GM18951 (cell line): ENCODE results near the gene BICRAL.
"Not testable (repeated sequence)": the region's sequence is repeated elsewhere in the genome, so short reads cannot be mapped to it uniquely, and the experiment has no call there.

Source experiments
- POLR2A ChIP-seq: IDR thresholded peaks from 4 replicates; pipeline ENCODE4 v1.6.1; 2011; ENCODE audit warnings: mild to moderate bottlenecking; ENCODE audit not compliant: insufficient read length, insufficient read depth; ENCODE audit errors: extremely low read depth
- in situ Hi-C: fragments of 300-500 bp; cut with MboI; formaldehyde crosslinking; loops from one replicate; pipeline ENCODE4 v1.12.0; 2022; ENCODE audit warnings: low sequenced_read_pairs, mixed read lengths, inconsistent platforms; ENCODE audit not compliant: unreplicated experiment

The BICRAL gene

GRCh38 chr6:42791706-42792320, 10.0 kb downstream of the BICRAL start:
- in situ Hi-C loops, result no loop called here
- TF ChIP-seq POLR2A, result no peak

GRCh38 chr6:42795651-42796050, 13.8 kb downstream of the BICRAL start:
- in situ Hi-C loops, result no loop called here
- TF ChIP-seq POLR2A, result no peak

- no peak for TF ChIP-seq POLR2A
- in situ Hi-C loops, result no loop called here
Measured at GRCh38 chr6:42796171-42796570, 14.3 kb downstream of the BICRAL start.

GRCh38 chr6:42797696-42798095, 15.8 kb downstream of the BICRAL start:
- in situ Hi-C loops, result not testable (repeated sequence)

- TF ChIP-seq POLR2A, result no peak
- in situ Hi-C loops, result no loop called here
Measured at GRCh38 chr6:42805297-42805861, 23.5 kb downstream of the BICRAL start.

GRCh38 chr6:42806359-42806758, 24.5 kb downstream of the BICRAL start:
- in situ Hi-C loops, result not testable (repeated sequence)

GRCh38 chr6:42808492-42809483, 26.9 kb downstream of the BICRAL start:
- TF ChIP-seq POLR2A, result no peak
- in situ Hi-C loops, result no loop called here

GRCh38 chr6:42813074-42813645, 31.3 kb downstream of the BICRAL start:
- TF ChIP-seq POLR2A, result no peak
- in situ Hi-C loops, result no loop called here

GRCh38 chr6:42813906-42814444, 32.1 kb downstream of the BICRAL start:
- no peak for TF ChIP-seq POLR2A
- in situ Hi-C loops, result no loop called here

- in situ Hi-C loops, result not testable (repeated sequence)
Measured at GRCh38 chr6:42815726-42816125, 33.9 kb downstream of the BICRAL start.

GRCh38 chr6:42817907-42818306, 36.1 kb downstream of the BICRAL start:
- no peak for TF ChIP-seq POLR2A

GRCh38 chr6:42818416-42818815, 36.6 kb downstream of the BICRAL start:
- no peak for TF ChIP-seq POLR2A

More at GRCh38 chr6:42817907-42818306, 36.1 kb downstream of the BICRAL start:
- in situ Hi-C loops, result no loop called here

GRCh38 chr6:42818878-42819277, 37.0 kb downstream of the BICRAL start:
- no peak for TF ChIP-seq POLR2A
- in situ Hi-C loops, result no loop called here

More at GRCh38 chr6:42818416-42818815, 36.6 kb downstream of the BICRAL start:
- in situ Hi-C loops, result no loop called here
